Spleen (tissue), 11 donors: ENCODE measurements around the gene BTBD16. TPM values are rescaled to one million over a fixed set of nuclear protein-coding genes. Genes with fewer than 3 reads are reported as not detected.

Experiments used
- DNase-seq: peaks from one replicate; pipeline ENCODE4 v3.0.0-alpha.2; 2020
- H3K27ac ChIP-seq, 8 donors: fragments of 200-600 bp; sonication (generic) in 7 of 8; 1 replicate in 4 of 8; 2 replicates in 4 of 8; pipeline versions ENCODE4 v1.5.0 to v1.8.0; 2016 to 2021; ENCODE audit warnings: inconsistent platforms in 4 of 8, mild to moderate bottlenecking in 4 of 8, moderate library complexity in 1 of 8
- H3K27me3 ChIP-seq, 7 donors: fragments of 200-600 bp; sonication (generic) in 6 of 7; replicated peaks in 1 of 7; 1 replicate in 4 of 7; 2 replicates in 3 of 7; pipeline versions ENCODE4 v1.5.0 to v1.8.0; 2016 to 2021; ENCODE audit warnings: inconsistent platforms in 3 of 7, mild to moderate bottlenecking in 1 of 7
- H3K36me3 ChIP-seq, 6 donors: fragments of 200-600 bp; sonication (generic) in 5 of 6; 1 replicate in 4 of 6; 2 replicates in 2 of 6; pipeline versions ENCODE4 v1.5.0 to v1.8.0; 2016 to 2021; ENCODE audit warnings: inconsistent platforms in 2 of 6
- H3K4me1 ChIP-seq, 6 donors: fragments of 200-600 bp; sonication (generic) in 5 of 6; 1 replicate in 3 of 6; 2 replicates in 3 of 6; pipeline versions ENCODE4 v1.5.0 to v1.8.0; 2016 to 2021; ENCODE audit warnings: inconsistent platforms in 3 of 6
- H3K4me3 ChIP-seq, 8 donors: fragments of 200-600 bp; sonication (generic) in 7 of 8; 1 replicate in 4 of 8; 2 replicates in 4 of 8; pipeline versions ENCODE4 v1.5.0 to v1.8.0; 2016 to 2021; ENCODE audit warnings: inconsistent platforms in 4 of 8, mild to moderate bottlenecking in 4 of 8, moderate library complexity in 2 of 8
- H3K9me3 ChIP-seq, 8 donors: fragments of 200-600 bp; sonication (generic) in 7 of 8; 1 replicate in 4 of 8; 2 replicates in 4 of 8; pipeline versions ENCODE4 v1.5.0 to v1.8.0; 2016 to 2021; ENCODE audit warnings: inconsistent platforms in 4 of 8
- POLR2A ChIP-seq, 3 donors: fragments of 450-650 bp; IDR thresholded peaks; one replicate each; pipeline ENCODE4 v1.5.1; 2017; ENCODE audit warnings: antibody characterized with exemption in 3 of 3, mild to moderate bottlenecking in 1 of 3
- POLR2AphosphoS5 ChIP-seq, 3 donors: sonication (generic); formaldehyde crosslinking; IDR thresholded peaks; one replicate each; pipeline ENCODE4 v1.5.1; 2017; ENCODE audit warnings: antibody characterized with exemption in 3 of 3
- WGBS, 5 donors: extraction: QIAGEN DNeasy Blood & Tissue Kit in 3 of 5; methylation state at CpG; one replicate each; pipeline versions ENCODE4 v1.1.5 to v1.1.7; 2013 to 2018; 5-methylcytosine and 5-hydroxymethylcytosine counted together
- intact Hi-C: fragments of 100-400 bp; cut with DNase I; formaldehyde crosslinking; loops from one replicate; pipeline ENCODE4 v1.15.0; 2023; ENCODE audit warnings: low total_unique reads
- polyA plus RNA-seq, 3 donors: library from polyadenylated mRNA; stranded (reverse); fragments of 200-250 nt; gene quantifications; one replicate each; pipeline ENCODE4 v1.2.1, GENCODE V29; 2013
- total RNA-seq, 7 donors: library from RNA; depleted of rRNA in 3 of 7; stranded (reverse); fragments of >200 nt in 3 of 7; fragmentation: NEBNext Ultra II Directional in 4 of 7; extraction: Animal tissue kit (Norgen Biotek cat#: 25700) in 4 of 7; gene quantifications; one replicate each; pipeline versions ENCODE4 v1.1.0 to v1.2.1, GENCODE V29; 2016 to 2021
- TF ChIP-seq, protein P1 (sequence below), 11 experiments: fragments of 200-600 bp in 7 of 11; fragments of 450-650 bp in 4 of 11; sonication (generic) in 4 of 11; IDR thresholded peaks in 8 of 11; conservative IDR thresholded peaks in 3 of 11; 1 replicate in 7 of 11; 2 replicates in 4 of 11; pipeline versions ENCODE4 v1.4.0 to v1.8.0; 2016 to 2021; ENCODE audit warnings: antibody characterized with exemption in 11 of 11, inconsistent platforms in 4 of 11, mild to moderate bottlenecking in 1 of 11
- donor health status: healthy with polysubstance abuse.
- donor health status: DM: no; HTN: no; CAD: no; lungs with moderate emphysema.
- donor health status: DM: no; HTN: no; CAD: no.
- donor health status: Bipolar disorder and iron deficiency.
- donor health status: healthy.
- donor health status: DM: no; HTN: no; CAD: no.
- donor health status: DM: yes; HTN: yes; CAD: no.

Gene BTBD16
- total and polyA plus RNA-seq, 10 donors: 0.04 to 0.10 TPM; not detected in 8

GRCh38 chr10:122354383-122354782, 83.3 kb downstream of the BTBD16 start:
- Histone ChIP-seq H3K27me3 (peaks cover 0 to 38% (median 0%) of the 10 kb centered on the region in 7 donors), H3K36me3 (no peaks in the 10 kb centered on the region), H3K4me1 (no peaks in the 10 kb centered on the region), H3K4me3 (no peak overlapping the region), H3K27ac (no peak overlapping the region), H3K9me3 (peaks cover 0 to 17% (median 13%) of the 10 kb centered on the region in 8 donors)
- intact Hi-C loops: no loop called here
- 84 to 96% (median 89%) methylated on average over 2 of the region's 2 CpGs for WGBS, 5 donors
- TF ChIP-seq POLR2A (IDR thresholded peaks at IDR 0.05): no peak
- DNase-seq: no peak

GRCh38 chr10:122357685-122358084, 86.6 kb downstream of the BTBD16 start:
- Histone ChIP-seq H3K27me3 (peaks cover 0 to 24% (median 0%) of the 10 kb centered on the region in 7 donors), H3K9me3 (peaks cover 0 to 19% (median 15%) of the 10 kb centered on the region in 8 donors), H3K4me3 (no peak overlapping the region), H3K36me3 (no peaks in the 10 kb centered on the region), H3K27ac (no peak overlapping the region), H3K4me1 (no peaks in the 10 kb centered on the region)
- no peak for DNase-seq
- 85 to 97% (median 92%) methylated on average over 4 of the region's 4 CpGs for WGBS, 5 donors
- intact Hi-C loops: no loop called here
- TF ChIP-seq POLR2AphosphoS5 (IDR thresholded peaks at IDR 0.05) (no peak), POLR2A (IDR thresholded peaks at IDR 0.05) (no peak)
- TF ChIP-seq, protein P1, sequence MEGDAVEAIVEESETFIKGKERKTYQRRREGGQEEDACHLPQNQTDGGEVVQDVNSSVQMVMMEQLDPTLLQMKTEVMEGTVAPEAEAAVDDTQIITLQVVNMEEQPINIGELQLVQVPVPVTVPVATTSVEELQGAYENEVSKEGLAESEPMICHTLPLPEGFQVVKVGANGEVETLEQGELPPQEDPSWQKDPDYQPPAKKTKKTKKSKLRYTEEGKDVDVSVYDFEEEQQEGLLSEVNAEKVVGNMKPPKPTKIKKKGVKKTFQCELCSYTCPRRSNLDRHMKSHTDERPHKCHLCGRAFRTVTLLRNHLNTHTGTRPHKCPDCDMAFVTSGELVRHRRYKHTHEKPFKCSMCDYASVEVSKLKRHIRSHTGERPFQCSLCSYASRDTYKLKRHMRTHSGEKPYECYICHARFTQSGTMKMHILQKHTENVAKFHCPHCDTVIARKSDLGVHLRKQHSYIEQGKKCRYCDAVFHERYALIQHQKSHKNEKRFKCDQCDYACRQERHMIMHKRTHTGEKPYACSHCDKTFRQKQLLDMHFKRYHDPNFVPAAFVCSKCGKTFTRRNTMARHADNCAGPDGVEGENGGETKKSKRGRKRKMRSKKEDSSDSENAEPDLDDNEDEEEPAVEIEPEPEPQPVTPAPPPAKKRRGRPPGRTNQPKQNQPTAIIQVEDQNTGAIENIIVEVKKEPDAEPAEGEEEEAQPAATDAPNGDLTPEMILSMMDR (IDR thresholded peaks at IDR 0.05 in 8 of 11, conservative IDR thresholded peaks at IDR 0.05 in 3 of 11): no peak

DNA sequence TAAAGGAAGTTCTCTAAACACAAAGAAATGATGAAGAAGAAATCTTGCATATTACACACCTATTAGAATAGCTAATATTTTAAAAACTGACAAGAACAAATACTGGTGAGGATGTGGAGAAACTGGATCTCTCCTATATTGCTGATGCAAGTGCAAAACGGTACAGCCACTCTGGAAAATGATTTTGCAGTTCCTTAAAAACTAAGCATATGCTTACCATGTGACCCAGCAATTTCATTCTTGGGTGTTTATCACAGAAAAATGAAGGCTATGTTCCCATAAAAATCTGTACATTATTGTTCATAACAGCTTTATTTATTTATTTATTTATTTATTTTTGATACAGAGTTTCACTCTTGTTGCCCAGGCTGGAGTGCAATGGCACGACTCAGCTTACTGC, 88.5 kb downstream of the BTBD16 start:
- Histone ChIP-seq H3K27ac (no peak overlapping the region), H3K27me3 (peaks cover 0 to 8% (median 0%) of the 10 kb centered on the region in 7 donors), H3K9me3 (peaks cover 0 to 19% (median 15%) of the 10 kb centered on the region in 8 donors), H3K4me3 (no peak overlapping the region), H3K36me3 (no peaks in the 10 kb centered on the region), H3K4me1 (no peaks in the 10 kb centered on the region)
- DNase-seq: no peak
- TF ChIP-seq, protein P1 (IDR thresholded peaks at IDR 0.05 in 8 of 11, conservative IDR thresholded peaks at IDR 0.05 in 3 of 11): no peak
- TF ChIP-seq POLR2A (IDR thresholded peaks at IDR 0.05) (no peak), POLR2AphosphoS5 (IDR thresholded peaks at IDR 0.05) (no peak)
- intact Hi-C loops: no loop called here
- WGBS, 5 donors: 73 to 86% (median 82%) methylated on average over 2 of the region's 2 CpGs

DNA sequence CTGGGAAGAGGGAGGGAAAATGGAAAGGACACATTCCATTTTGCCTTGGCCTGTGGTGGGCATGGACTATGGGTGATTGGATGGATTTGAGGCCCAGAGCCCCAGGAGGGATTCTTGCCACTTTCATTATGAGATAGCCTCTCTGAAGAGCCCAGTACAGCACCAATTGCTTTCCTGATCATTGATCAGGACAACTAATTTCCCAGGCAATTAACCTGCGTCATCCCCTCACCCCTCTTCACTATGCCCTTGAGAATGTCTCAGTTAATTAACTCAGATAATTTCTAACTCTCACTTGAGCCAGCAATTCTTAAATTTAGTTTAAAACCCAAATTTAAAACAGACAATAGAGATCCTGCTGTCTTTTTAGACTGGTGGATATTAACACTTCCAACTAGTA, 90.0 kb downstream of the BTBD16 start:
- Histone ChIP-seq H3K27ac (no peak overlapping the region), H3K4me1 (no peaks in the 10 kb centered on the region), H3K36me3 (no peaks in the 10 kb centered on the region), H3K4me3 (no peak overlapping the region), H3K9me3 (peaks cover 0 to 19% (median 15%) of the 10 kb centered on the region in 8 donors), H3K27me3 (no peaks in the 10 kb centered on the region)
- intact Hi-C loops: no loop called here
- TF ChIP-seq, protein P1 (IDR thresholded peaks at IDR 0.05 in 8 of 11, conservative IDR thresholded peaks at IDR 0.05 in 3 of 11): no peak
- TF ChIP-seq POLR2A (IDR thresholded peaks at IDR 0.05): no peak
- no peak for TF ChIP-seq POLR2AphosphoS5 (IDR thresholded peaks at IDR 0.05)
- WGBS, 5 donors: 75 to 92% (median 92%) methylated on average over 1 of the region's 1 CpG
- DNase-seq: no peak
